TTC549 (cell line): ENCODE data around the gene MDM2.
"Not testable (repeated sequence)": the region's sequence is repeated elsewhere in the genome, so short reads cannot be mapped to it uniquely, and the experiment has no call there.

Source experiments
- FAIRE-seq: peaks from 2 replicates; lab custom pipeline; 2012; peaks lifted over from hg19 to GRCh38; lab: Jason Lieb, UNC

MDM2 gene

GRCh38 chr12:68786929-68787328, 21.0 kb upstream of the MDM2 start:
- no peak for FAIRE-seq

- no peak for FAIRE-seq
Measured at GRCh38 chr12:68788554-68789143, 19.3 kb upstream of the MDM2 start.

- FAIRE-seq = no peak
Measured at GRCh38 chr12:68789144-68789878, 18.7 kb upstream of the MDM2 start.

GRCh38 chr12:68790081-68790951, 17.7 kb upstream of the MDM2 start:
- no peak for FAIRE-seq

GRCh38 chr12:68790952-68791234, 17.1 kb upstream of the MDM2 start:
- no peak for FAIRE-seq

- FAIRE-seq = no peak
Measured at GRCh38 chr12:68791897-68792481, 16.0 kb upstream of the MDM2 start.

- no peak for FAIRE-seq
Measured at GRCh38 chr12:68792952-68793351, 15.0 kb upstream of the MDM2 start.

GRCh38 chr12:68793436-68793835, 14.5 kb upstream of the MDM2 start:
- no peak for FAIRE-seq

GRCh38 chr12:68793975-68794652, 13.9 kb upstream of the MDM2 start:
- no peak for FAIRE-seq

GRCh38 chr12:68794653-68795251, 13.2 kb upstream of the MDM2 start:
- no peak for FAIRE-seq

- FAIRE-seq = no peak
Measured at GRCh38 chr12:68796399-68796798, 11.6 kb upstream of the MDM2 start.

- no peak for FAIRE-seq
Measured at GRCh38 chr12:68798882-68799234, 9.1 kb upstream of the MDM2 start.

GRCh38 chr12:68800294-68800693, 7.7 kb upstream of the MDM2 start:
- FAIRE-seq = no peak

GRCh38 chr12:68801124-68801523, 6.9 kb upstream of the MDM2 start:
- not testable (repeated sequence) for FAIRE-seq

GRCh38 chr12:68802372-68802745, 5.6 kb upstream of the MDM2 start:
- FAIRE-seq = not testable (repeated sequence)

- not testable (repeated sequence) for FAIRE-seq
Measured at GRCh38 chr12:68802911-68803651, 4.9 kb upstream of the MDM2 start.

GRCh38 chr12:68803948-68804656, 3.9 kb upstream of the MDM2 start:
- no peak for FAIRE-seq

- no peak for FAIRE-seq
Measured at GRCh38 chr12:68804657-68805591, 3.1 kb upstream of the MDM2 start.

GRCh38 chr12:68805592-68806120, 2.3 kb upstream of the MDM2 start:
- FAIRE-seq = no peak
